Right lobe of liver (tissue), 4 donors: ENCODE data around the gene SLC4A9.

Experiments
- CTCF ChIP-seq, 4 donors: fragments of 200-600 bp in 3 of 4; fragments of 450-650 bp in 1 of 4; IDR thresholded peaks; one replicate each; pipeline versions ENCODE4 v1.5.1 to v1.8.0; 2016 to 2022; ENCODE audit warnings: antibody characterized with exemption in 4 of 4, mild to moderate bottlenecking in 2 of 4
- POLR2A ChIP-seq: fragments of 450-650 bp; IDR thresholded peaks from one replicate; pipeline ENCODE4 v1.6.1; 2017; ENCODE audit warnings: antibody characterized with exemption, mild to moderate bottlenecking
- donor health status: DM: no; HTN: no; CAD: no.
- donor health status: DM: no; HTN: no; CAD: no.
- donor health status: DM: no; HTN: yes; CAD: no.

DNA sequence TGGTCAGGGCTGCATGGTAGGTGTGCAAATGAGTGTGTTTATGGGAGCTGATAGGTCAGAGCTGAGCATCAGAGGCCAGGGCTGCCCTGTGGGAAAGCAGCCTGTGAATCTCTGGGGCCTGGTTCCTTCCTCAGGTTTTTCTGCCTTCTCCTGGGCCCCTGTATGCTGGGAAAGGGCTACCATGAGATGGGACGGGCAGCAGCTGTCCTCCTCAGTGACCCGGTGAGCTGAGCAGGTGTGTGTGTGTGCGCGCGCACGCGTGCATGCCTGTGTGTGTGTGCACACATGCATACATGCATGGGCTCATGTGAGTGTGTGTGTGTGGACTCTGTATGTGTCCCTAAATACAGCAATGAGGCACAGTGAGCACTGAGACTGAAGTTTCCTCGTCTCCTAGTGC, 2.3 kb downstream of the SLC4A9 start:
- no peak for TF ChIP-seq CTCF (IDR thresholded peaks at IDR 0.05)
- TF ChIP-seq POLR2A, result no peak
